DMS79 (cell line): Measurements from ENCODE around the gene BOD1L1.

Experiments used
- DNase-seq: peaks from one replicate; lab custom pipeline; 2025; lab: John Stamatoyannopoulos, UW

The BOD1L1 gene

GRCh38 chr4:13524504-13525243, 102.9 kb downstream of the BOD1L1 start:
- DNase-seq, result no peak

- DNase-seq, result no peak
These were observed 103.7 kb downstream of the BOD1L1 start for GRCh38 chr4:13523591-13524503.

GRCh38 chr4:13523105-13523477, 104.4 kb downstream of the BOD1L1 start:
- no peak for DNase-seq

GRCh38 chr4:13522282-13523104, 105.0 kb downstream of the BOD1L1 start:
- DNase-seq, result no peak

- DNase-seq, result no peak
These were observed 106.5 kb downstream of the BOD1L1 start for GRCh38 chr4:13521047-13521446.
